ENCODE results near the gene LIFR.

GRCh38 chr5:38446029-38446522 is 110.4 kb downstream of the LIFR start:
- TF ChIP-seq POLR2A (IDR thresholded peaks at IDR 0.05; ENCODE audit: low read length) (no peak), HDAC2 (IDR thresholded peaks at IDR 0.05) (no peak), RAD21 (conservative IDR thresholded peaks at IDR 0.05 in 1 of 2, IDR thresholded peaks at IDR 0.05 in 1 of 2) (no peak), REST (IDR thresholded peaks at IDR 0.05) (no peak), MAX (IDR thresholded peaks at IDR 0.05) (no peak)

All from A549 (cell line).